Measurements from ENCODE around the gene ARFGAP3.
A peak's percentile ranks its signal among the peaks of the same experiment; 100 is the strongest.

Gene ARFGAP3

DNA sequence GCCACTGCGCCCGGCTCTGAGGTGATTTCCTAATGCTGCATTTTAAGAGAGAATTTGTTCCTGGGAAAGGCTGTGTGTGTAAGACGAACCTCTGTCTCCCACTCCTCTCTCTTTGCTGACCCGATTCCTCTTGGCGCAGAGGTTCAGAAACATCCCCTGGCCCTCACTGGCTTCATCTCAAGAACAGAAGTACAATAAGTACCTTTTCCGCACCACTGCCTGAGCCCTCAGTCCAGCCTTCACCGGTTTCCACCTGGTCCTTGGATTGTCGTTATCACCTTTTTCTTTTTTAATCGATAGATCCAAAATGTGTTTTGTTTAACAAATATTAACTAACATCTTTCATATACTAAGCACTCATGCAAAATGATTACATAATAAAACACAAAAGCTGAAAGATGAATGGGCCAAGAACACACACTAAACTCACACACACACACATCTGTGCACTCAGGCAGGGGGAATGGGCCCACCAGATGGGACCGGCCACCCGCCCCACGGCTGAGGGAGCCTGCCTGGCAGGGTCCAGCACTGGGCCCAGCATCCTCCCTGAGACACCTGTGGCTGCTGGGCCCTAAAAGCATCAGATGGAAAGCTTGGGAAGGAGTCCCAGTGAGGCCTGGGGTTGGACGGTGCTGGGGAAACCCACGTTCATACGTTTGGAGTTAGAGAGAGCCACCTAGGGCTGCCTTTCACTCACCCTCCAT lies 86.0 kb downstream of the ARFGAP3 start:
- H3K27ac ChIP-seq, result no peak overlapping the region
- peak; percentile 63 for DNase-seq (ENCODE audit: low spot score)
- TF ChIP-seq, protein P1, sequence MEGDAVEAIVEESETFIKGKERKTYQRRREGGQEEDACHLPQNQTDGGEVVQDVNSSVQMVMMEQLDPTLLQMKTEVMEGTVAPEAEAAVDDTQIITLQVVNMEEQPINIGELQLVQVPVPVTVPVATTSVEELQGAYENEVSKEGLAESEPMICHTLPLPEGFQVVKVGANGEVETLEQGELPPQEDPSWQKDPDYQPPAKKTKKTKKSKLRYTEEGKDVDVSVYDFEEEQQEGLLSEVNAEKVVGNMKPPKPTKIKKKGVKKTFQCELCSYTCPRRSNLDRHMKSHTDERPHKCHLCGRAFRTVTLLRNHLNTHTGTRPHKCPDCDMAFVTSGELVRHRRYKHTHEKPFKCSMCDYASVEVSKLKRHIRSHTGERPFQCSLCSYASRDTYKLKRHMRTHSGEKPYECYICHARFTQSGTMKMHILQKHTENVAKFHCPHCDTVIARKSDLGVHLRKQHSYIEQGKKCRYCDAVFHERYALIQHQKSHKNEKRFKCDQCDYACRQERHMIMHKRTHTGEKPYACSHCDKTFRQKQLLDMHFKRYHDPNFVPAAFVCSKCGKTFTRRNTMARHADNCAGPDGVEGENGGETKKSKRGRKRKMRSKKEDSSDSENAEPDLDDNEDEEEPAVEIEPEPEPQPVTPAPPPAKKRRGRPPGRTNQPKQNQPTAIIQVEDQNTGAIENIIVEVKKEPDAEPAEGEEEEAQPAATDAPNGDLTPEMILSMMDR (IDR thresholded peaks at IDR 0.05), result no peak
- H3K4me3 ChIP-seq, result no peak overlapping the region

DNA sequence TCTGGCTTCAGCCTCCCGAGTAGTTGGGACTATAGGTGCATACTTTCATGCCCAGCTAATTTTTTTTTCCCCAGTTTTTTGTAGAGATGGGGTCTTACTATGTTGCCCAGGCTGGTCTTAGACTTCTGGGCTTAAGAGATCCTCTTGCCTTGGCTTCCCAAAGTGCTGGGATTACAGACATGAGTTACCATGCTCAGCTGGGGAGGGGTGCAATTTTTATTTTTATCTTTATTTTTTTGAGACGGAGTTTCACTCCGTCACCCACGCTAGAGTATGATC lies 86.7 kb downstream of the ARFGAP3 start:
- DNase-seq (ENCODE audit: low spot score), result no peak
- Histone ChIP-seq H3K4me3 (peak overlapping the region; percentile 43), H3K27ac (peak overlapping the region in 1 of 2 donors; percentile 2)
- TF ChIP-seq, protein P1 (IDR thresholded peaks at IDR 0.05), result no peak

DNA sequence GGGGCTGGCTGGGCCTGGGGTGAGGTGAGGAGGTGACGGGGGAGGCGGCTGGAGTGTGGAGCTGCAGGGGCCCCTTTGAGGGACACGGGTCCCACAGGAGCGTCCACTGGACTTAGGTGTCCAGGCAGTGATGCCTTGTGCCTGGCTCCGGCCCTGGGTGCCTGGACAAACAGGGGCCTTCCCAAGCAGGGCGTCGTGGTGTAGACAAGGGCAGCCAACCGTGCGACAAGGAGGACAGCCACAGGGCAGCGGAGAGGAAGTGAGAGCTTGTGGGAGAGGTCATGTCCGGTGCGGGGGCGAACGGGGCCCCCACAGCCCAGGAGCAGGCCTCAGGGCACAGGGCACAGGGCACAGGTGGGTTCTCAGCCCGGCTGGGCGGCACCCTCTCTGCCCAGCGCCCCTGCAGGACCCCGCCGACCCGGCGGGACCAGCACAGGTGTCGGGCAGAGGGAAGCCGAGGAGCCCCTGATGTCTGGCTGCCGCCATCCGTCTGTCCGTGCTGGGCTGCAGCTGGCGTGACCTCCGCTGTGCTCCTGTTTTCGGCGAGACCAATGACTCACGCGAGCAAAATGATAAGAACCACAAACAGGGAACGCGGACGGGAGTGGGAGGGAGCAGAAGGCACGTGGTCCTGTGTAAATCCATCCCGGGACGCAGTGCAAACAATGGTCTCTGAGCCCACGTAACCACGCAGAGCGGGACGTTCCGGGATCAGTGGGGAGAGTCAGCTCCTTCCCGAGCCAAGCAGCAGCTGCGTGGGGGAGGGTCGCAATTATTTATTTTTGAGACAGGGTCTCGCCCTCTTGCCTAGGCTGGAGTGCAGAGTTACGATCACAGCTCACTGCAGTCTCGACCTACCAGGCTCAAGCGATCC lies 87.3 kb downstream of the ARFGAP3 start:
- no peak for DNase-seq (ENCODE audit: low spot score)
- Histone ChIP-seq H3K27ac (peak overlapping the region in 1 of 2 donors; percentile 2), H3K4me3 (peak overlapping the region; percentile 43)
- TF ChIP-seq, protein P1 (IDR thresholded peaks at IDR 0.05), result no peak

DNA sequence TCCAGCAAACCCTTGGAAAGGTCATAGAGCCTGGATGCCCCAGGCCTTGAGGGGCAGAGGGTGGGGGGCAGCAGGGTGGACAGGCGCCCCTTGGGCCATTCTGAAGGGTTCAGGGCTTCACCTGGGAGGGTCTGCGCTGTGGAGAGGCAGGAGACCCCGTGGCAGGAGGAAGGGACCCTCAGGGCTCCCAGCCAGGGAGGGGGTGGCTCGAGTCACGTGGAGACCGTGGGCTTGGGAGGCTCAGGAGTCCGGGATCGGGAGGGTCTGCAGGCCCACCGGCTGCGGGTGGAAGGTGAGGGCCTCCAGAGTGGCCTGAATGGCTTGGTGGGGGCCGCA lies 87.9 kb downstream of the ARFGAP3 start:
- no peak for DNase-seq (ENCODE audit: low spot score)
- TF ChIP-seq, protein P1 (IDR thresholded peaks at IDR 0.05), result no peak
- no peak overlapping the region for H3K4me3 ChIP-seq
- no peak overlapping the region for H3K27ac ChIP-seq

DNA sequence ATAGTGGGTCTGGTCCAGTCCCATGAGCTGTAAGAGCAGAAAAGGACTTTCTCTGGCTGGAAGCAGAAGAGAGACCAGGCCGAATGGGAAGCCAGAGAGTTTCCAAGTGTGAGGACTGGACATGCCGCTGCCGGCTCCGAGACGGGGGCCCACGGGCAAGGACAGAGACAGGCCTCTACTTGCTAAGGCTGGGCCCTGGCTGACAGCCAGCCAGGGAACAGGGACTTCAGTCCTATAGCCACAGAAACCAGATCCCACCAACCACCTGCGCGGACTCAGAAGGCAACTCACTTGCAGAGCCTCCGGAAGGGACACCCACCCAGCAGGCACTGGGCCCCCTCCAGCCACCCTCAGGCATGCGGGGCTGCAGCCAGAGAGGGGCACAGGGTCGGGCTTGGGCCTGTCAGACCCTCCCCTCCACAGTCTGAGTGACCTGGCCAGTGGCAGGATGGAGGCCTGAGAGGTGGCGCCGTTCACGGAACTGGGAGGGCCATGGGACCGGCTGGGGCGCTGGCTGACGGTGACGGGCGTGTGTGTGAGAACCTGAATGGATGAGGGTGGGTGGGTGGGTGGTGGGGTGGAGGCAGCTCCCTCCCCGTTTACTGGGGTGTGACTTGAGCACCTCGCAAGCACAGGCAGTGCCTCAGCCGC lies 88.6 kb downstream of the ARFGAP3 start:
- TF ChIP-seq, protein P1 (IDR thresholded peaks at IDR 0.05), result no peak
- DNase-seq (ENCODE audit: low spot score), result no peak
- H3K27ac ChIP-seq, result no peak overlapping the region
- no peak overlapping the region for H3K4me3 ChIP-seq

DNA sequence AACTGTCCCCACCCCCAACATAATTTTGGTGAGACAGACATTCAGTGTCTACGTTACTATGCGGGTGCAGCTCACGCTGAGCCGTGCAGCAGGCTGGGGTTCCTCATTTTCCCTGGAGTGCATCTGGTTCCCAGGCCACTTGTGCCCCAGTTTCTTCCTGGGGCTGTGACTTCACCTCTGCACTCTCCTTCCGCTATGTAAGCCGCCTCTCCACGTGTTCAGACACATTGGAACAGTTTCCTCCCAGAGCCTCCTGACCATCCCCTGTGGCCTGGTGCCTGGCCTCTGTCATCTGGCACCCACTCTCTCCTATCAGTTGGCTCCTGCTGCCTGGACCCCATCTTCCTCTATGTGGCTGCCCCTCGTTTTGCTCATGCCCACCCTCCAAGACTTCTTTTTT lies 90.2 kb downstream of the ARFGAP3 start:
- DNase-seq (ENCODE audit: low spot score), result no peak
- Histone ChIP-seq H3K4me3 (no peak overlapping the region), H3K27ac (no peak overlapping the region)
- TF ChIP-seq, protein P1 (IDR thresholded peaks at IDR 0.05), result no peak

Data from coronary artery (tissue), 2 donors.